WTC11 (cell line): Measurements from ENCODE around the gene DLG5. TPM values are rescaled to one million over a fixed set of nuclear protein-coding genes. Genes with fewer than 3 reads are reported as not detected.

Experiments used
- ATAC-seq: fragments of 200-7000 bp; cut with Tn5 transposase; 2 replicates; pipeline ENCODE4 v1.10.0; 2021; ENCODE audit warnings: mild to moderate bottlenecking, moderate library complexity
- CTCF ChIA-PET: fragments of 300-600 bp; sonication (Branson Sonifier 250); formaldehyde crosslinking; loops from one replicate; lab custom pipeline; 2021; ENCODE audit warnings: antibody characterized with exemption; lab: Charles Lee
- POLR2A ChIA-PET: fragments of 350-600 bp; sonication (Branson Sonifier 250); formaldehyde crosslinking; loops from one replicate; lab custom pipeline; 2021; ENCODE audit warnings: antibody characterized with exemption; lab: Charles Lee
- DNase-seq: peaks from one replicate; pipeline ENCODE4 v3.0.0; 2021; ENCODE audit warnings: low spot score
- H3K27ac Mint-ChIP-seq: 2 replicates; pipeline ENCODE4 v1.8.0; 2021; ENCODE audit warnings: mixed read lengths
- H3K27me3 Mint-ChIP-seq: 2 replicates; pipeline ENCODE4 v1.8.0; 2021; ENCODE audit warnings: low read depth, mild to moderate bottlenecking, moderate library complexity, mixed read lengths
- H3K36me3 Mint-ChIP-seq: 2 replicates; pipeline ENCODE4 v1.8.0; 2021; ENCODE audit warnings: mixed read lengths
- H3K4me1 Mint-ChIP-seq: 2 replicates; pipeline ENCODE4 v1.8.0; 2022; ENCODE audit warnings: mixed read lengths
- H3K4me3 Mint-ChIP-seq: 2 replicates; pipeline ENCODE4 v1.8.0; 2021; ENCODE audit warnings: mild to moderate bottlenecking, moderate library complexity, mixed read lengths
- H3K9me3 Mint-ChIP-seq: 2 replicates; pipeline ENCODE4 v1.8.0; 2021; ENCODE audit warnings: mixed read lengths
- EMX1 ChIP-seq: fragments of 250-450 bp; sonication (Bioruptor Pico); IDR thresholded peaks from 2 replicates; pipeline ENCODE4 v1.8.0; 2021; ENCODE audit warnings: mild to moderate bottlenecking
- ETV6 ChIP-seq: sonication (generic); formaldehyde crosslinking; IDR thresholded peaks from 2 replicates; pipeline ENCODE4 v1.8.1; 2022; ENCODE audit warnings: mild to moderate bottlenecking, missing genetic modification reagents
- IRF2 ChIP-seq: sonication (generic); formaldehyde crosslinking; IDR thresholded peaks from 2 replicates; pipeline ENCODE4 v1.8.0; 2022; ENCODE audit warnings: low read depth, missing genetic modification reagents, borderline replicate concordance
- MXD4 ChIP-seq: fragments of 250-450 bp; sonication (Bioruptor Pico); IDR thresholded peaks from 2 replicates; pipeline ENCODE4 v1.8.0; 2021; ENCODE audit warnings: mild to moderate bottlenecking, moderate library complexity, borderline replicate concordance
- NR1H2 ChIP-seq: sonication (generic); formaldehyde crosslinking; IDR thresholded peaks from 2 replicates; pipeline ENCODE4 v1.9.0; 2021; ENCODE audit warnings: mild to moderate bottlenecking, moderate library complexity, missing genetic modification reagents
- RORB ChIP-seq: fragments of 250-450 bp; sonication (Bioruptor Pico); IDR thresholded peaks from 2 replicates; pipeline ENCODE4 v1.9.0; 2021; ENCODE audit warnings: mild to moderate bottlenecking
- SMAD3 ChIP-seq: sonication (generic); formaldehyde crosslinking; IDR thresholded peaks from 2 replicates; pipeline ENCODE4 v1.8.0; 2022; ENCODE audit warnings: missing genetic modification reagents, mild to moderate bottlenecking, borderline replicate concordance
- TCF7 ChIP-seq: sonication (generic); formaldehyde crosslinking; IDR thresholded peaks from 2 replicates; pipeline ENCODE4 v1.8.0; 2022; ENCODE audit warnings: mild to moderate bottlenecking, low read depth, missing genetic modification reagents, moderate library complexity
- ZNF219 ChIP-seq: sonication (generic); formaldehyde crosslinking; IDR thresholded peaks from 2 replicates; pipeline ENCODE4 v1.8.0; 2023; ENCODE audit warnings: missing genetic modification reagents, mild to moderate bottlenecking, borderline replicate concordance
- ZNF317 ChIP-seq: sonication (generic); formaldehyde crosslinking; IDR thresholded peaks from 2 replicates; pipeline ENCODE4 v1.8.1; 2023; ENCODE audit warnings: low read depth, mild to moderate bottlenecking, moderate library complexity, missing genetic modification reagents, borderline replicate concordance
- ZNF423 ChIP-seq: fragments of 250-450 bp; sonication (Bioruptor Pico); IDR thresholded peaks from 2 replicates; pipeline ENCODE4 v2.1.2; 2022; ENCODE audit warnings: mild to moderate bottlenecking, moderate library complexity
- total RNA-seq: library from RNA; stranded (reverse); gene quantifications from 3 replicates; pipeline ENCODE4 v1.2.3, GENCODE V29; 2021
- TF ChIP-seq, protein P1 (sequence below): fragments of 250-450 bp; sonication (Bioruptor Pico); IDR thresholded peaks from 2 replicates; pipeline ENCODE4 v1.9.0; 2021; ENCODE audit warnings: mild to moderate bottlenecking, borderline replicate concordance
- TF ChIP-seq, protein P2 (sequence below): sonication (generic); formaldehyde crosslinking; IDR thresholded peaks from 2 replicates; pipeline ENCODE4 v1.8.0; 2022; ENCODE audit warnings: missing genetic modification reagents
- TF ChIP-seq, protein P3 (sequence below): sonication (generic); formaldehyde crosslinking; IDR thresholded peaks from 2 replicates; pipeline ENCODE4 v1.8.0; 2023; ENCODE audit warnings: missing genetic modification reagents
- TF ChIP-seq, protein P4 (sequence below): fragments of 200-600 bp; IDR thresholded peaks from 2 replicates; pipeline ENCODE4 v1.8.0; 2022; ENCODE audit warnings: antibody characterized with exemption
- TF ChIP-seq, protein P5 (sequence below): sonication (generic); formaldehyde crosslinking; IDR thresholded peaks from 2 replicates; pipeline ENCODE4 v1.8.0; 2022; ENCODE audit warnings: mild to moderate bottlenecking, missing genetic modification reagents
- TF ChIP-seq, protein P6 (sequence below): sonication (generic); formaldehyde crosslinking; IDR thresholded peaks from 2 replicates; pipeline ENCODE4 v1.8.1; 2022; ENCODE audit warnings: missing genetic modification reagents, borderline replicate concordance
- TF ChIP-seq, protein P7 (sequence below): fragments of 250-450 bp; sonication (Bioruptor Pico); IDR thresholded peaks from 2 replicates; pipeline ENCODE4 v1.9.0; 2021; ENCODE audit warnings: mild to moderate bottlenecking
- TF ChIP-seq, protein P8 (sequence below): sonication (generic); formaldehyde crosslinking; IDR thresholded peaks from 2 replicates; pipeline ENCODE4 v1.8.1; 2023; ENCODE audit warnings: mild to moderate bottlenecking, missing genetic modification reagents, borderline replicate concordance

The DLG5 gene
- total RNA-seq, 1 experiment from 2014 or later = 65.5 TPM

DNA sequence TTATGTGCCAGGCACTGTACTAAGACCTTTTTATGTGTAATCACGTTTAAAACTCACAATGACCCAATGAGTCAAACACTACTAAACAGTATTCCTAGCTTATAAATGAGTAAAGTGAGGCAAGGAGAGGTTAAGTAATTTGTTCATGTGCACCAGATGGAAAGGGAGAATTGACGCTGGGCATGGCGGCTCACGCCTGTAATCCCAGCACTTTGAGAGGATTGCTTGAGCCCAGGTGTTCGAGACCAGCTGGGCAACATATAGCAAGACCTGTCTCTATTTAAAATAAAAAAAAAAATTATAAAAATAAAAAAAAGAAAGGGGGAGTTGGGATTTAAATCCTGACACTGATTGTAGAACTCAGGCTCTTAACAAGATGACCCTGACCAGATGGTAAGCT, 46.7 kb upstream of the DLG5 start:
- peaks cover 12% of the 10 kb centered on the region for H3K36me3 Mint-ChIP-seq
- no peaks in the 10 kb centered on the region for H3K27me3 Mint-ChIP-seq
- POLR2A ChIA-PET = interaction anchor here (1.0 to 1.2 kb wide), 3 partner anchors 46 to 126 kb away, joined by 3 read pairs; no protein-coding TSS in a partner anchor
- CTCF ChIA-PET = interaction anchor here (1.1 to 3.7 kb wide), 6 partner anchors 30 to 126 kb away, joined by 3 to 129 read pairs (median 33); partner anchors contain the start of gene DLG5
- no peaks in the 10 kb centered on the region for H3K9me3 Mint-ChIP-seq
- TF ChIP-seq, protein P1, sequence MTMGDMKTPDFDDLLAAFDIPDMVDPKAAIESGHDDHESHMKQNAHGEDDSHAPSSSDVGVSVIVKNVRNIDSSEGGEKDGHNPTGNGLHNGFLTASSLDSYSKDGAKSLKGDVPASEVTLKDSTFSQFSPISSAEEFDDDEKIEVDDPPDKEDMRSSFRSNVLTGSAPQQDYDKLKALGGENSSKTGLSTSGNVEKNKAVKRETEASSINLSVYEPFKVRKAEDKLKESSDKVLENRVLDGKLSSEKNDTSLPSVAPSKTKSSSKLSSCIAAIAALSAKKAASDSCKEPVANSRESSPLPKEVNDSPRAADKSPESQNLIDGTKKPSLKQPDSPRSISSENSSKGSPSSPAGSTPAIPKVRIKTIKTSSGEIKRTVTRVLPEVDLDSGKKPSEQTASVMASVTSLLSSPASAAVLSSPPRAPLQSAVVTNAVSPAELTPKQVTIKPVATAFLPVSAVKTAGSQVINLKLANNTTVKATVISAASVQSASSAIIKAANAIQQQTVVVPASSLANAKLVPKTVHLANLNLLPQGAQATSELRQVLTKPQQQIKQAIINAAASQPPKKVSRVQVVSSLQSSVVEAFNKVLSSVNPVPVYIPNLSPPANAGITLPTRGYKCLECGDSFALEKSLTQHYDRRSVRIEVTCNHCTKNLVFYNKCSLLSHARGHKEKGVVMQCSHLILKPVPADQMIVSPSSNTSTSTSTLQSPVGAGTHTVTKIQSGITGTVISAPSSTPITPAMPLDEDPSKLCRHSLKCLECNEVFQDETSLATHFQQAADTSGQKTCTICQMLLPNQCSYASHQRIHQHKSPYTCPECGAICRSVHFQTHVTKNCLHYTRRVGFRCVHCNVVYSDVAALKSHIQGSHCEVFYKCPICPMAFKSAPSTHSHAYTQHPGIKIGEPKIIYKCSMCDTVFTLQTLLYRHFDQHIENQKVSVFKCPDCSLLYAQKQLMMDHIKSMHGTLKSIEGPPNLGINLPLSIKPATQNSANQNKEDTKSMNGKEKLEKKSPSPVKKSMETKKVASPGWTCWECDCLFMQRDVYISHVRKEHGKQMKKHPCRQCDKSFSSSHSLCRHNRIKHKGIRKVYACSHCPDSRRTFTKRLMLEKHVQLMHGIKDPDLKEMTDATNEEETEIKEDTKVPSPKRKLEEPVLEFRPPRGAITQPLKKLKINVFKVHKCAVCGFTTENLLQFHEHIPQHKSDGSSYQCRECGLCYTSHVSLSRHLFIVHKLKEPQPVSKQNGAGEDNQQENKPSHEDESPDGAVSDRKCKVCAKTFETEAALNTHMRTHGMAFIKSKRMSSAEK (CRISPR knock-in tag) = no peak
- TF ChIP-seq, protein P2, sequence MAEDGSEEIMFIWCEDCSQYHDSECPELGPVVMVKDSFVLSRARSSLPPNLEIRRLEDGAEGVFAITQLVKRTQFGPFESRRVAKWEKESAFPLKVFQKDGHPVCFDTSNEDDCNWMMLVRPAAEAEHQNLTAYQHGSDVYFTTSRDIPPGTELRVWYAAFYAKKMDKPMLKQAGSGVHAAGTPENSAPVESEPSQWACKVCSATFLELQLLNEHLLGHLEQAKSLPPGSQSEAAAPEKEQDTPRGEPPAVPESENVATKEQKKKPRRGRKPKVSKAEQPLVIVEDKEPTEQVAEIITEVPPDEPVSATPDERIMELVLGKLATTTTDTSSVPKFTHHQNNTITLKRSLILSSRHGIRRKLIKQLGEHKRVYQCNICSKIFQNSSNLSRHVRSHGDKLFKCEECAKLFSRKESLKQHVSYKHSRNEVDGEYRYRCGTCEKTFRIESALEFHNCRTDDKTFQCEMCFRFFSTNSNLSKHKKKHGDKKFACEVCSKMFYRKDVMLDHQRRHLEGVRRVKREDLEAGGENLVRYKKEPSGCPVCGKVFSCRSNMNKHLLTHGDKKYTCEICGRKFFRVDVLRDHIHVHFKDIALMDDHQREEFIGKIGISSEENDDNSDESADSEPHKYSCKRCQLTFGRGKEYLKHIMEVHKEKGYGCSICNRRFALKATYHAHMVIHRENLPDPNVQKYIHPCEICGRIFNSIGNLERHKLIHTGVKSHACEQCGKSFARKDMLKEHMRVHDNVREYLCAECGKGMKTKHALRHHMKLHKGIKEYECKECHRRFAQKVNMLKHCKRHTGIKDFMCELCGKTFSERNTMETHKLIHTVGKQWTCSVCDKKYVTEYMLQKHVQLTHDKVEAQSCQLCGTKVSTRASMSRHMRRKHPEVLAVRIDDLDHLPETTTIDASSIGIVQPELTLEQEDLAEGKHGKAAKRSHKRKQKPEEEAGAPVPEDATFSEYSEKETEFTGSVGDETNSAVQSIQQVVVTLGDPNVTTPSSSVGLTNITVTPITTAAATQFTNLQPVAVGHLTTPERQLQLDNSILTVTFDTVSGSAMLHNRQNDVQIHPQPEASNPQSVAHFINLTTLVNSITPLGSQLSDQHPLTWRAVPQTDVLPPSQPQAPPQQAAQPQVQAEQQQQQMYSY (CRISPR knock-in tag) = no peak
- no peak for TF ChIP-seq NR1H2 (CRISPR knock-in tag)
- TF ChIP-seq ZNF423 = no peak
- TF ChIP-seq, protein P3, sequence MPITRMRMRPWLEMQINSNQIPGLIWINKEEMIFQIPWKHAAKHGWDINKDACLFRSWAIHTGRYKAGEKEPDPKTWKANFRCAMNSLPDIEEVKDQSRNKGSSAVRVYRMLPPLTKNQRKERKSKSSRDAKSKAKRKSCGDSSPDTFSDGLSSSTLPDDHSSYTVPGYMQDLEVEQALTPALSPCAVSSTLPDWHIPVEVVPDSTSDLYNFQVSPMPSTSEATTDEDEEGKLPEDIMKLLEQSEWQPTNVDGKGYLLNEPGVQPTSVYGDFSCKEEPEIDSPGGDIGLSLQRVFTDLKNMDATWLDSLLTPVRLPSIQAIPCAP (CRISPR knock-in tag) = no peak
- no peak for TF ChIP-seq SMAD3
- TF ChIP-seq, protein P4, sequence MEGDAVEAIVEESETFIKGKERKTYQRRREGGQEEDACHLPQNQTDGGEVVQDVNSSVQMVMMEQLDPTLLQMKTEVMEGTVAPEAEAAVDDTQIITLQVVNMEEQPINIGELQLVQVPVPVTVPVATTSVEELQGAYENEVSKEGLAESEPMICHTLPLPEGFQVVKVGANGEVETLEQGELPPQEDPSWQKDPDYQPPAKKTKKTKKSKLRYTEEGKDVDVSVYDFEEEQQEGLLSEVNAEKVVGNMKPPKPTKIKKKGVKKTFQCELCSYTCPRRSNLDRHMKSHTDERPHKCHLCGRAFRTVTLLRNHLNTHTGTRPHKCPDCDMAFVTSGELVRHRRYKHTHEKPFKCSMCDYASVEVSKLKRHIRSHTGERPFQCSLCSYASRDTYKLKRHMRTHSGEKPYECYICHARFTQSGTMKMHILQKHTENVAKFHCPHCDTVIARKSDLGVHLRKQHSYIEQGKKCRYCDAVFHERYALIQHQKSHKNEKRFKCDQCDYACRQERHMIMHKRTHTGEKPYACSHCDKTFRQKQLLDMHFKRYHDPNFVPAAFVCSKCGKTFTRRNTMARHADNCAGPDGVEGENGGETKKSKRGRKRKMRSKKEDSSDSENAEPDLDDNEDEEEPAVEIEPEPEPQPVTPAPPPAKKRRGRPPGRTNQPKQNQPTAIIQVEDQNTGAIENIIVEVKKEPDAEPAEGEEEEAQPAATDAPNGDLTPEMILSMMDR = no peak
- TF ChIP-seq, protein P5, sequence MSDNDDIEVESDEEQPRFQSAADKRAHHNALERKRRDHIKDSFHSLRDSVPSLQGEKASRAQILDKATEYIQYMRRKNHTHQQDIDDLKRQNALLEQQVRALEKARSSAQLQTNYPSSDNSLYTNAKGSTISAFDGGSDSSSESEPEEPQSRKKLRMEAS (CRISPR knock-in tag) = no peak
- no peak for TF ChIP-seq EMX1 (CRISPR knock-in tag)
- TF ChIP-seq ETV6 = no peak
- TF ChIP-seq, protein P6, sequence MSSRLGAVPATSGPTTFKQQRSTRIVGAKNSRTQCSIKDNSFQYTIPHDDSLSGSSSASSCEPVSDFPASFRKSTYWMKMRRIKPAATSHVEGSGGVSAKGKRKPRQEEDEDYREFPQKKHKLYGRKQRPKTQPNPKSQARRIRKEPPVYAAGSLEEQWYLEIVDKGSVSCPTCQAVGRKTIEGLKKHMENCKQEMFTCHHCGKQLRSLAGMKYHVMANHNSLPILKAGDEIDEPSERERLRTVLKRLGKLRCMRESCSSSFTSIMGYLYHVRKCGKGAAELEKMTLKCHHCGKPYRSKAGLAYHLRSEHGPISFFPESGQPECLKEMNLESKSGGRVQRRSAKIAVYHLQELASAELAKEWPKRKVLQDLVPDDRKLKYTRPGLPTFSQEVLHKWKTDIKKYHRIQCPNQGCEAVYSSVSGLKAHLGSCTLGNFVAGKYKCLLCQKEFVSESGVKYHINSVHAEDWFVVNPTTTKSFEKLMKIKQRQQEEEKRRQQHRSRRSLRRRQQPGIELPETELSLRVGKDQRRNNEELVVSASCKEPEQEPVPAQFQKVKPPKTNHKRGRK (CRISPR knock-in tag) = no peak
- no peak for TF ChIP-seq ZNF317 (CRISPR knock-in tag)
- no peak for TF ChIP-seq RORB (CRISPR knock-in tag)
- TF ChIP-seq, protein P7, sequence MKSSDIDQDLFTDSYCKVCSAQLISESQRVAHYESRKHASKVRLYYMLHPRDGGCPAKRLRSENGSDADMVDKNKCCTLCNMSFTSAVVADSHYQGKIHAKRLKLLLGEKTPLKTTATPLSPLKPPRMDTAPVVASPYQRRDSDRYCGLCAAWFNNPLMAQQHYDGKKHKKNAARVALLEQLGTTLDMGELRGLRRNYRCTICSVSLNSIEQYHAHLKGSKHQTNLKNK (CRISPR knock-in tag) = no peak
- TF ChIP-seq MXD4 (CRISPR knock-in tag) = no peak
- no peak for TF ChIP-seq TCF7 (CRISPR knock-in tag)
- TF ChIP-seq, protein P8, sequence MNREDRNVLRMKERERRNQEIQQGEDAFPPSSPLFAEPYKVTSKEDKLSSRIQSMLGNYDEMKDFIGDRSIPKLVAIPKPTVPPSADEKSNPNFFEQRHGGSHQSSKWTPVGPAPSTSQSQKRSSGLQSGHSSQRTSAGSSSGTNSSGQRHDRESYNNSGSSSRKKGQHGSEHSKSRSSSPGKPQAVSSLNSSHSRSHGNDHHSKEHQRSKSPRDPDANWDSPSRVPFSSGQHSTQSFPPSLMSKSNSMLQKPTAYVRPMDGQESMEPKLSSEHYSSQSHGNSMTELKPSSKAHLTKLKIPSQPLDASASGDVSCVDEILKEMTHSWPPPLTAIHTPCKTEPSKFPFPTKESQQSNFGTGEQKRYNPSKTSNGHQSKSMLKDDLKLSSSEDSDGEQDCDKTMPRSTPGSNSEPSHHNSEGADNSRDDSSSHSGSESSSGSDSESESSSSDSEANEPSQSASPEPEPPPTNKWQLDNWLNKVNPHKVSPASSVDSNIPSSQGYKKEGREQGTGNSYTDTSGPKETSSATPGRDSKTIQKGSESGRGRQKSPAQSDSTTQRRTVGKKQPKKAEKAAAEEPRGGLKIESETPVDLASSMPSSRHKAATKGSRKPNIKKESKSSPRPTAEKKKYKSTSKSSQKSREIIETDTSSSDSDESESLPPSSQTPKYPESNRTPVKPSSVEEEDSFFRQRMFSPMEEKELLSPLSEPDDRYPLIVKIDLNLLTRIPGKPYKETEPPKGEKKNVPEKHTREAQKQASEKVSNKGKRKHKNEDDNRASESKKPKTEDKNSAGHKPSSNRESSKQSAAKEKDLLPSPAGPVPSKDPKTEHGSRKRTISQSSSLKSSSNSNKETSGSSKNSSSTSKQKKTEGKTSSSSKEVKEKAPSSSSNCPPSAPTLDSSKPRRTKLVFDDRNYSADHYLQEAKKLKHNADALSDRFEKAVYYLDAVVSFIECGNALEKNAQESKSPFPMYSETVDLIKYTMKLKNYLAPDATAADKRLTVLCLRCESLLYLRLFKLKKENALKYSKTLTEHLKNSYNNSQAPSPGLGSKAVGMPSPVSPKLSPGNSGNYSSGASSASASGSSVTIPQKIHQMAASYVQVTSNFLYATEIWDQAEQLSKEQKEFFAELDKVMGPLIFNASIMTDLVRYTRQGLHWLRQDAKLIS (CRISPR knock-in tag) = no peak
- no peak for TF ChIP-seq IRF2 (CRISPR knock-in tag)
- no peak for TF ChIP-seq ZNF219
- ATAC-seq (no peak), DNase-seq (no peak)
- H3K4me1 Mint-ChIP-seq = peaks cover 20% of the 10 kb centered on the region
- peak overlapping the region; percentile 78; the same call in 1 of the 2 replicates for H3K27ac Mint-ChIP-seq
- H3K4me3 Mint-ChIP-seq = no peak overlapping the region
